ENCODE results near the gene PSPN. TPM values are rescaled to one million over a fixed set of nuclear protein-coding genes. Genes with fewer than 3 reads are reported as not detected.

The PSPN gene
- total RNA-seq (2022; extraction: Qiagen RNA extraction; ENCODE audit: low read depth): 0.48 to 1.7 TPM (median 0.85 TPM) in 5 replicates

DNA sequence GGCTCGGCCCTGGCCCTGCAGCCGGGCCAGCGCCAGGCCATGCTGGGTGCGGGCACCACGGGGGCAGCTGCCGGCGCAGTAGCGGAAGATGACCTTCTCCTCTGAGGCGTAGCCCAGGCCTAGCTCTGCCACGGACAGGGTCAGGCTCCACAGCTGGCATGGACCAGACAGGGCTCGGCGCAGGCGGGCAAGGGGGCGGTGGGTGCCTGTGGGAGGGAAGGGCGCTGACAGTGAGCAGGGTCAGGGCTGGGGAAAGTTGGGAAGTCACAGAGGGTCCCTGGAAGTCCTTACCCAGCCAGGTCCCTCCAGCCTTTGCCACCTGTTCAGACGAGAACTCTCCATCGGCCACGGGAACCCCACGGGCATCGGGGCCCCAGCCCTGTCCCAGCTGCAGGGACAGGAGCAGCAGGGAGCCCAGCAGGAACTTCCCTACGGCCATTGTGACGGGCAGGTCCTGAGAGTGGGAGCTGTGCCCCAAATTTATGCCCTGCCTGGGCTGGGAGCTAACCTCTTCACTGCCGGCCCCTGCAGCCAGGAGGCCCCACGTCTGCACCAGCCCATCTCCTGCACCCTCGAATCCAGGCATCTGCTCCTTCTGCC, at the start of gene PSPN:
TSS of gene PSPN (minus strand) at position 523 of the 600 bp plus-strand sequence. CDS start at position 439, 84 bp downstream.

GRCh38 chr19:6424195-6424938, 48.6 kb upstream of the PSPN start, which contains the start of gene KHSRP:
Gene KHSRP, minus strand, starts transcription at chr19:6424811. Its CDS starts 110 bp downstream, at chr19:6424701.

DNA sequence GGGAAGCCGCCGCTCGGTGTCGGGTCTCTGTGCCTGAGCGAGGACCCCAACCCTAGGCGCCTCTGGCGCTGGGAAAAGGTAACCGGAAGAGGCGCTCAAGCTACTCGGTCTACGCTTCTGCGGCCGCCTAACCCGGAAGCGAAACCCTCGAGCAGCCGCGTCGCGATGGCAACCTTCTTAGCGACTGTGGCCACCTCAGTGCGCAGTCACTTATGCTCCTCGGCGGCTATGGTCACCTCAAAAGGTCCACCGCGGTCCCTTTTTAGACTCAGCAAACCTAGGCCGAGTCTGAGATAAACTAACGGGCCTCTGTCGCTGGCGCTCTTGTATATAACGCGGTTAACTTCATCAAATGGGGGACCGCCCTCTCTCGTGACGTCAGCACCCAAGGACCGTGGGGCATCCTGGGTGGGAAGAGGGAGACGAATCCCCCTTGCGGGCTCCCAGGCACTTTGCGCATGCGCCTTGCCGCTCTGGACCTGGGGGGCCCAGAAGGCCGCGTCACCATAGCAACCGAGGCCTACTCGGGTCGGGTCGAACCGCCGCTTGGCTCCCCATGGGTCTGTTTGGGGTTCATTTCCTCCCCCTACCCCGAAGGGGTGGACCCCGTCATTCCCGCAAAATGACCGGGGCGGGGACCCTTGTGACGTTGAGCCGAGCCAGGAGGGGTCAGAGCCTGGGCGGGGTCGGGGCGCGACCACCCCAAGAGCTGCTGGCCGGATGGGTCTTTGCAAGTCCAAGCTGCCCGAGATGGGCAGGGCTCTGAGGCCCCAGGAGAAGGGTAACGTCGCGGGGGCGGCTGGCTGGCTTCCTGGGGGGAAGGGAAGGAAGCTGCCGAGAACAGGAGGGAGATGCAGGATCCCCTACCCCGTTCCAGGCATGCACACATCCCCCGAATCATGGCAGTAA, 17.6 kb upstream of the PSPN start, which contains the start of gene GTF2F1:
TSS of gene GTF2F1 (minus strand) at position 91 of the 909 bp plus-strand sequence. CDS start 169 bp downstream, outside the sequence.

GRCh38 chr19:6372594-6373095, 3.1 kb downstream of the PSPN start, which contains the start of gene ALKBH7:
Gene ALKBH7, plus strand, starts transcription at chr19:6372794. Its CDS starts 27 bp downstream, at chr19:6372821.

GRCh38 chr19:6333439-6333838, 42.3 kb downstream of the PSPN start, which contains the start of gene ACER1:
Gene ACER1, minus strand, starts transcription at chr19:6333612. Its CDS starts 61 bp downstream, at chr19:6333551.

Other genes starting within 250 kb of the PSPN start
- gene ACSBG2, start 240.3 kb downstream of the PSPN start, total RNA-seq (2022; extraction: Qiagen RNA extraction; ENCODE audit: low read depth): not detected in 5 replicates
- gene MLLT1, start 96.0 kb downstream of the PSPN start, total RNA-seq (2022; extraction: Qiagen RNA extraction; ENCODE audit: low read depth): 16.2 to 20.2 TPM (median 20.0 TPM) in 5 replicates
- not detected in 5 replicates for gene ACER1, start 42.3 kb downstream of the PSPN start, total RNA-seq (2022; extraction: Qiagen RNA extraction; ENCODE audit: low read depth)
- gene CLPP, start 14.4 kb downstream of the PSPN start, total RNA-seq (2022; extraction: Qiagen RNA extraction; ENCODE audit: low read depth): 45.1 to 87.6 TPM (median 69.7 TPM) in 5 replicates
- 16.0 to 39.2 TPM (median 33.4 TPM) in 5 replicates for gene ALKBH7, start 3.1 kb downstream of the PSPN start, total RNA-seq (2022; extraction: Qiagen RNA extraction; ENCODE audit: low read depth)
- gene GTF2F1, start 17.2 kb upstream of the PSPN start, total RNA-seq (2022; extraction: Qiagen RNA extraction; ENCODE audit: low read depth): 57.5 to 64.9 TPM (median 60.3 TPM) in 5 replicates
- gene KHSRP, start 48.9 kb upstream of the PSPN start, total RNA-seq (2022; extraction: Qiagen RNA extraction; ENCODE audit: low read depth): 194 to 229 TPM (median 198 TPM) in 5 replicates
- 0.06 to 0.24 TPM (median 0.16 TPM) in 3 of 5 replicates, not detected in the others for gene SLC25A41, start 57.8 kb upstream of the PSPN start, total RNA-seq (2022; extraction: Qiagen RNA extraction; ENCODE audit: low read depth)
- 16.1 to 21.5 TPM (median 19.3 TPM) in 5 replicates for gene SLC25A23, start 83.9 kb upstream of the PSPN start, total RNA-seq (2022; extraction: Qiagen RNA extraction; ENCODE audit: low read depth)
- gene CRB3, start 88.3 kb upstream of the PSPN start, total RNA-seq (2022; extraction: Qiagen RNA extraction; ENCODE audit: low read depth): 3.5 to 5.9 TPM (median 5.0 TPM) in 5 replicates
- 0.12 to 0.39 TPM (median 0.30 TPM) in 5 replicates for gene DENND1C, start 105.9 kb upstream of the PSPN start, total RNA-seq (2022; extraction: Qiagen RNA extraction; ENCODE audit: low read depth)
- 4.9 to 6.8 TPM (median 6.2 TPM) in 5 replicates for gene TUBB4A, start 126.4 kb upstream of the PSPN start, total RNA-seq (2022; extraction: Qiagen RNA extraction; ENCODE audit: low read depth)
- gene TNFSF9, start 155.1 kb upstream of the PSPN start, total RNA-seq (2022; extraction: Qiagen RNA extraction; ENCODE audit: low read depth): 4.7 to 8.9 TPM (median 7.0 TPM) in 5 replicates
- gene CD70, start 215.2 kb upstream of the PSPN start, total RNA-seq (2022; extraction: Qiagen RNA extraction; ENCODE audit: low read depth): 13.5 to 28.3 TPM (median 24.8 TPM) in 5 replicates

Measured in A549 treated with RU486 at 1 μM for 4 hours (cell line).